MM.1S (cell line): ENCODE results near the gene VSNL1.

Experiments
- DNase-seq: peaks from one replicate; pipeline ENCODE4 v3.0.0-alpha.2; 2015
- H2AFZ ChIP-seq: fragments of 300-600 bp; sonication (generic); 2 replicates; pipeline ENCODE4 v1.6.0; 2016; ENCODE audit warnings: antibody characterized with exemption, low read length
- H3F3A ChIP-seq: fragments of 300-600 bp; sonication (generic); 2 replicates; pipeline ENCODE4 v1.6.1; 2016; ENCODE audit warnings: mild to moderate bottlenecking, antibody characterized with exemption, low read length, moderate library complexity, mixed read lengths; ENCODE audit not compliant: insufficient read depth
- H3K27ac ChIP-seq: fragments of 300-600 bp; sonication (generic); 2 replicates; pipeline ENCODE4 v1.5.1; 2016; ENCODE audit warnings: mild to moderate bottlenecking, low read length
- H3K27me3 ChIP-seq: fragments of 300-600 bp; sonication (generic); replicated peaks from 2 replicates; pipeline ENCODE4 v1.6.0; 2016; ENCODE audit warnings: low read length; ENCODE audit not compliant: insufficient read depth
- H3K36me3 ChIP-seq: fragments of 300-600 bp; sonication (generic); replicated peaks from 2 replicates; pipeline ENCODE4 v1.6.1; 2016; ENCODE audit warnings: mild to moderate bottlenecking, low read length, mixed read lengths; ENCODE audit not compliant: insufficient read depth
- H3K4me1 ChIP-seq: fragments of 300-600 bp; sonication (generic); 2 replicates; pipeline ENCODE4 v1.6.1; 2016; ENCODE audit warnings: low read length, mixed read lengths
- H3K4me2 ChIP-seq: fragments of 300-600 bp; sonication (generic); 2 replicates; pipeline ENCODE4 v1.6.0; 2016; ENCODE audit warnings: low read depth, low read length
- H3K4me3 ChIP-seq: fragments of 300-600 bp; sonication (generic); 2 replicates; pipeline ENCODE4 v1.5.1; 2016; ENCODE audit warnings: low read length, mixed read lengths
- H3K79me2 ChIP-seq: fragments of 300-600 bp; sonication (generic); 2 replicates; pipeline ENCODE4 v1.6.1; 2016; ENCODE audit warnings: mixed run types, low read length, mixed read lengths
- H3K9ac ChIP-seq: fragments of 300-600 bp; sonication (generic); 2 replicates; pipeline ENCODE4 v1.6.1; 2016; ENCODE audit warnings: low read length, mixed read lengths
- H3K9me2 ChIP-seq: fragments of 300-600 bp; sonication (generic); replicated peaks from 2 replicates; pipeline ENCODE4 v1.6.1; 2016; ENCODE audit warnings: mild to moderate bottlenecking, low read length, mixed read lengths; ENCODE audit not compliant: insufficient read depth
- H3K9me3 ChIP-seq: fragments of 300-600 bp; sonication (generic); replicated peaks from 2 replicates; pipeline ENCODE4 v1.6.1; 2016; ENCODE audit warnings: mild to moderate bottlenecking, low read length, mixed read lengths; ENCODE audit not compliant: insufficient read depth
- H4K20me1 ChIP-seq: fragments of 300-600 bp; sonication (generic); 2 replicates; pipeline ENCODE4 v1.6.1; 2016; ENCODE audit warnings: mild to moderate bottlenecking, low read length, moderate library complexity, mixed read lengths; ENCODE audit not compliant: insufficient read depth
- CTCF ChIP-seq: fragments of 300-600 bp; sonication (generic); IDR thresholded peaks from 2 replicates; pipeline ENCODE4 v1.5.1; 2016; ENCODE audit warnings: antibody characterized with exemption, low read length, mixed read lengths
- EZH2 ChIP-seq: fragments of 300-600 bp; sonication (generic); optimal IDR thresholded peaks from 2 replicates; pipeline ENCODE3; 2017; ENCODE audit warnings: low read depth, mild to moderate bottlenecking, antibody characterized with exemption, low read length, mixed read lengths
- EZH2phosphoT487 ChIP-seq: fragments of 300-600 bp; sonication (generic); IDR thresholded peaks from 2 replicates; pipeline ENCODE4 v1.6.1; 2018; ENCODE audit warnings: antibody characterized with exemption, low read length

The VSNL1 gene

GRCh38 chr2:17615728-17616351 is 75.3 kb downstream of the VSNL1 start:
- H3K27me3 ChIP-seq: no peaks in the 10 kb centered on the region
- no peaks in the 10 kb centered on the region for H3K4me1 ChIP-seq
- H4K20me1 ChIP-seq: no peaks in the 10 kb centered on the region
- no peak overlapping the region for H3K9ac ChIP-seq
- no peaks in the 10 kb centered on the region for H3K9me3 ChIP-seq
- no peaks in the 10 kb centered on the region for H3K9me2 ChIP-seq
- H3K4me3 ChIP-seq: no peak overlapping the region
- TF ChIP-seq CTCF (no peak), EZH2 (no peak), EZH2phosphoT487 (no peak)
- H3K27ac ChIP-seq: no peak overlapping the region
- no peak overlapping the region for H2AFZ ChIP-seq
- H3K36me3 ChIP-seq: no peaks in the 10 kb centered on the region
- no peak for DNase-seq
- no peaks in the 10 kb centered on the region for H3F3A ChIP-seq
- H3K79me2 ChIP-seq: no peaks in the 10 kb centered on the region
- H3K4me2 ChIP-seq: no peak overlapping the region

- H3K4me1 ChIP-seq: no peaks in the 10 kb centered on the region
- H3K9me2 ChIP-seq: no peaks in the 10 kb centered on the region
- no peak for DNase-seq
- H3K27me3 ChIP-seq: no peaks in the 10 kb centered on the region
- H3K9ac ChIP-seq: no peak overlapping the region
- H2AFZ ChIP-seq: no peak overlapping the region
- H3K4me3 ChIP-seq: no peak overlapping the region
- H3K4me2 ChIP-seq: no peak overlapping the region
- H3K79me2 ChIP-seq: no peaks in the 10 kb centered on the region
- H3F3A ChIP-seq: no peaks in the 10 kb centered on the region
- no peaks in the 10 kb centered on the region for H3K36me3 ChIP-seq
- H3K9me3 ChIP-seq: no peaks in the 10 kb centered on the region
- H3K27ac ChIP-seq: no peak overlapping the region
- H4K20me1 ChIP-seq: no peaks in the 10 kb centered on the region
- TF ChIP-seq EZH2phosphoT487 (no peak), CTCF (no peak), EZH2 (no peak)
Observed at GRCh38 chr2:17616405-17616804, 75.9 kb downstream of the VSNL1 start.

GRCh38 chr2:17617516-17617915 is 77.0 kb downstream of the VSNL1 start:
- no peak for DNase-seq
- Histone ChIP-seq H3K4me1 (no peaks in the 10 kb centered on the region), H3K4me3 (no peak overlapping the region), H3F3A (no peaks in the 10 kb centered on the region), H3K9me2 (no peaks in the 10 kb centered on the region), H3K4me2 (no peak overlapping the region), H3K9ac (no peak overlapping the region), H3K27ac (no peak overlapping the region), H3K79me2 (no peaks in the 10 kb centered on the region), H3K9me3 (no peaks in the 10 kb centered on the region), H2AFZ (no peak overlapping the region), H4K20me1 (no peaks in the 10 kb centered on the region), H3K36me3 (no peaks in the 10 kb centered on the region), H3K27me3 (no peaks in the 10 kb centered on the region)
- TF ChIP-seq EZH2phosphoT487 (no peak), EZH2 (no peak), CTCF (no peak)
